A549 (cell line): ENCODE data around the gene SRCIN1. TPM values are rescaled to one million over a fixed set of nuclear protein-coding genes. Genes with fewer than 3 reads are reported as not detected.
A peak's percentile ranks its signal among the peaks of the same experiment; 100 is the strongest.

ENCODE experiments used
- ATAC-seq, 2 experiments: fragments of 200-7000 bp in 1 of 2; fragments of >200 bp in 1 of 2; cut with Nextera tagmentation in 1 of 2; cut with Tn5 transposase in 1 of 2; 3 replicates each; pipeline versions ENCODE4 v1.8.0 to v1.9.1; 2018 to 2020; ENCODE audit warnings: mild to moderate bottlenecking in 1 of 2, moderate library complexity in 1 of 2
- CTCF ChIA-PET: fragments of 300-600 bp; sonication (Branson Sonifier 250); formaldehyde crosslinking; extraction: SDS; loops from one replicate; lab custom pipeline; 2021; ENCODE audit warnings: antibody characterized with exemption, inconsistent platforms; lab: Yijun Ruan, JAX
- POLR2A ChIA-PET: fragments of 350-600 bp; formaldehyde crosslinking; extraction: SDS; loops from one replicate; lab custom pipeline; 2021; ENCODE audit warnings: antibody characterized with exemption, inconsistent platforms; lab: Yijun Ruan, JAX
- DNase-seq, 2 experiments: peaks; one replicate each; pipeline versions ENCODE4 v3.0.0 to v3.0.0-alpha.2; 2011 to 2016; ENCODE audit warnings: low read depth in 1 of 2, low spot score in 1 of 2
- FAIRE-seq: peaks from 2 replicates; lab custom pipeline; 2011; peaks lifted over from hg19 to GRCh38; lab: Jason Lieb, UNC
- H3K27ac ChIP-seq, 2 experiments: fragments of >200 bp; sonication (Bioruptor Twin); formaldehyde crosslinking; 3 replicates each; pipeline ENCODE4 v1.5.1; 2016 to 2017
- H3K4me1 ChIP-seq: fragments of >200 bp; sonication (Bioruptor Twin); formaldehyde crosslinking; 3 replicates; pipeline ENCODE4 v1.6.1; 2016
- H3K4me2 ChIP-seq: fragments of >200 bp; sonication (Bioruptor Twin); formaldehyde crosslinking; 3 replicates; pipeline ENCODE4 v1.6.1; 2016
- H3K4me3 ChIP-seq: fragments of >200 bp; sonication (Bioruptor Twin); formaldehyde crosslinking; 3 replicates; pipeline ENCODE4 v1.5.1; 2016
- H3K9me3 ChIP-seq: fragments of >200 bp; sonication (Bioruptor Twin); formaldehyde crosslinking; 3 replicates; pipeline ENCODE4 v1.6.1; 2016
- BCL3 ChIP-seq: fragments of >200 bp; sonication (Bioruptor Twin); formaldehyde crosslinking; IDR thresholded peaks from 3 replicates; pipeline ENCODE4 v1.6.1; 2016
- CBX2 ChIP-seq: fragments of 200-600 bp; sonication (generic); IDR thresholded peaks from 2 replicates; pipeline ENCODE4 v1.6.1; 2016; ENCODE audit warnings: low read depth, mild to moderate bottlenecking, borderline replicate concordance
- CBX8 ChIP-seq: fragments of 200-600 bp; sonication (generic); IDR thresholded peaks from 2 replicates; pipeline ENCODE4 v1.6.1; 2016
- CHD2 ChIP-seq: fragments of 150-350 bp; IDR thresholded peaks from 2 replicates; pipeline ENCODE4 v1.6.1; 2014; ENCODE audit warnings: low read length; ENCODE audit not compliant: partially characterized antibody
- CTCF ChIP-seq: fragments of >200 bp; sonication (Bioruptor Twin); formaldehyde crosslinking; IDR thresholded peaks from 3 replicates; pipeline ENCODE4 v1.5.1; 2016
- EP300 ChIP-seq, 2 experiments: fragments of >200 bp; sonication (Bioruptor Twin); formaldehyde crosslinking; IDR thresholded peaks; 2 replicates in 1 of 2; 3 replicates in 1 of 2; pipeline ENCODE4 v1.6.1; 2016 to 2017
- ESRRA ChIP-seq: fragments of 150-350 bp; IDR thresholded peaks from 2 replicates; pipeline ENCODE4 v1.6.1; 2014; ENCODE audit warnings: mild to moderate bottlenecking, low read length, borderline replicate concordance
- FOSB ChIP-seq: fragments of 250-450 bp; sonication (Bioruptor Pico); IDR thresholded peaks from 2 replicates; pipeline ENCODE4 v1.5.0; 2020; ENCODE audit warnings: mild to moderate bottlenecking, moderate library complexity
- FOSL2 ChIP-seq, 2 experiments: fragments of 450-650 bp in 1 of 2; fragments of >200 bp in 1 of 2; sonication (Bioruptor Twin) in 1 of 2; formaldehyde crosslinking; IDR thresholded peaks; 2 replicates each; pipeline versions ENCODE4 v1.5.0 to v1.6.1; 2016 to 2020; ENCODE audit warnings: mild to moderate bottlenecking in 1 of 2, moderate library complexity in 1 of 2
- FOXS1 ChIP-seq: fragments of 250-450 bp; sonication (Bioruptor Pico); IDR thresholded peaks from 2 replicates; pipeline ENCODE4 v1.5.0; 2020; ENCODE audit warnings: mild to moderate bottlenecking, moderate library complexity
- HDAC2 ChIP-seq: fragments of 200-600 bp; sonication (generic); IDR thresholded peaks from 2 replicates; pipeline ENCODE4 v1.6.1; 2016
- HOXA7 ChIP-seq: fragments of 250-450 bp; sonication (Bioruptor Pico); IDR thresholded peaks from 2 replicates; pipeline ENCODE4 v1.5.0; 2020; ENCODE audit warnings: mild to moderate bottlenecking, moderate library complexity
- JUNB ChIP-seq: fragments of >200 bp; sonication (Bioruptor Twin); formaldehyde crosslinking; IDR thresholded peaks from 2 replicates; pipeline ENCODE4 v1.6.1; 2016
- KDM1A ChIP-seq: fragments of 200-600 bp; sonication (generic); IDR thresholded peaks from 2 replicates; pipeline ENCODE4 v1.6.1; 2016; ENCODE audit warnings: low read depth, mild to moderate bottlenecking
- KDM5A ChIP-seq: fragments of 200-600 bp; sonication (generic); IDR thresholded peaks from 2 replicates; pipeline ENCODE4 v1.6.1; 2016; ENCODE audit warnings: antibody characterized with exemption, mild to moderate bottlenecking
- MYC ChIP-seq: IDR thresholded peaks from 2 replicates; pipeline ENCODE4 v1.6.1; 2012; ENCODE audit warnings: mild to moderate bottlenecking, inconsistent platforms, low read length, improper control_type of control experiment, borderline replicate concordance
- PHF8 ChIP-seq: fragments of 200-600 bp; sonication (generic); IDR thresholded peaks from 2 replicates; pipeline ENCODE4 v1.6.1; 2016; ENCODE audit warnings: low read depth, mild to moderate bottlenecking, antibody characterized with exemption, moderate library complexity, borderline replicate concordance
- POLR2AphosphoS2 ChIP-seq: conservative IDR thresholded peaks from 2 replicates; pipeline ENCODE4 v1.6.1; 2012; ENCODE audit warnings: low read length, improper control_type of control experiment, inconsistent platforms
- RAD21 ChIP-seq, 2 experiments: fragments of >200 bp in 1 of 2; sonication (Bioruptor Twin) in 1 of 2; formaldehyde crosslinking in 1 of 2; IDR thresholded peaks in 1 of 2; conservative IDR thresholded peaks in 1 of 2; 2 replicates in 1 of 2; 3 replicates in 1 of 2; pipeline ENCODE4 v1.6.1; 2012 to 2018; ENCODE audit warnings: inconsistent platforms in 1 of 2
- RARB ChIP-seq: fragments of 250-450 bp; sonication (Bioruptor Pico); IDR thresholded peaks from 2 replicates; pipeline ENCODE4 v1.8.0; 2021; ENCODE audit warnings: mild to moderate bottlenecking, moderate library complexity
- TFCP2L1 ChIP-seq: fragments of 250-450 bp; sonication (Bioruptor Pico); IDR thresholded peaks from 2 replicates; pipeline ENCODE4 v1.5.0; 2021; ENCODE audit warnings: mild to moderate bottlenecking
- TP53 ChIP-seq: fragments of 250-450 bp; sonication (Bioruptor Pico); IDR thresholded peaks from 2 replicates; pipeline ENCODE4 v1.5.0; 2021; ENCODE audit warnings: mild to moderate bottlenecking, moderate library complexity
- ZFP36 ChIP-seq: fragments of 450-650 bp; IDR thresholded peaks from 2 replicates; pipeline ENCODE4 v1.6.1; 2014; ENCODE audit warnings: borderline replicate concordance; ENCODE audit not compliant: partially characterized antibody
- ZNF302 ChIP-seq: fragments of 250-450 bp; sonication (Bioruptor Pico); IDR thresholded peaks from 2 replicates; pipeline ENCODE4 v1.9.0; 2021; ENCODE audit warnings: inconsistent platforms, mild to moderate bottlenecking, moderate library complexity
- ZSCAN20 ChIP-seq: fragments of 250-450 bp; sonication (Bioruptor Pico); IDR thresholded peaks from 2 replicates; pipeline ENCODE4 v1.8.0; 2022; ENCODE audit warnings: mild to moderate bottlenecking, moderate library complexity
- WGBS: methylation state at CpG from one replicate; pipeline ENCODE4 v1.1.6; 2017; ENCODE audit errors: missing lambda C conversion rate; 5-methylcytosine and 5-hydroxymethylcytosine counted together
- polyA plus RNA-seq, 4 experiments: library from polyadenylated mRNA; depleted of rRNA in 3 of 4; stranded (reverse); fragments of >200 nt; fragmentation: RNase III in 1 of 4; extraction: RNeasy Plus Mini Kit Qiagen cat#74134 plus additional on column Dnase treatment in 1 of 4; gene quantifications; 2 replicates in 3 of 4; 3 replicates in 1 of 4; pipeline ENCODE4 v1.2.3, GENCODE V29; 2011 to 2017

Gene SRCIN1
- polyA plus RNA-seq, 2 of the 4 experiments (the other 2 are of a cell fraction) = 1.4 to 2.1 TPM

GRCh38 chr17:38577244-38577643 lies 28.5 kb downstream of the SRCIN1 start:
- Histone ChIP-seq H3K27ac (no peak overlapping the region), H3K4me2 (no peak overlapping the region), H3K4me3 (no peak overlapping the region), H3K4me1 (peaks cover 14% of the 10 kb centered on the region), H3K9me3 (no peaks in the 10 kb centered on the region)
- ChIA-PET POLR2A (no interaction called here), CTCF (interaction anchor here (0.5 to 5.2 kb wide), 12 partner anchors 8 to 90 kb away, joined by 3 to 82 read pairs (median 5); partner anchors contain the start of gene SRCIN1)
- TF ChIP-seq CTCF (no peak), HOXA7 (CRISPR knock-in tag) (no peak)
- DNase-seq = peak in 1 of 2 experiments; percentile 45
- WGBS = 52% methylated on average over 3 of the region's 3 CpGs
- ATAC-seq = peak; percentile 35 to 55; a peak in 4 of 6 replicates
- FAIRE-seq = no peak

GRCh38 chr17:38575781-38576180 lies 30.0 kb downstream of the SRCIN1 start:
- CTCF ChIA-PET = interaction anchor here (0.7 to 5.2 kb wide), 10 partner anchors 9 to 101 kb away, joined by 3 to 82 read pairs (median 6); no protein-coding TSS in a partner anchor
- no peak for TF ChIP-seq FOSL2 (IDR thresholded peaks at IDR 0.05)
- TF ChIP-seq FOSL2 (CRISPR knock-in tag; IDR thresholded peaks at IDR 0.05) = no peak
- no peak for TF ChIP-seq FOXS1 (CRISPR knock-in tag)
- no peak for TF ChIP-seq POLR2AphosphoS2
- TF ChIP-seq RARB (CRISPR knock-in tag) = no peak
- no peak for TF ChIP-seq RAD21 (conservative IDR thresholded peaks at IDR 0.05 in 1 of 2, IDR thresholded peaks at IDR 0.05 in 1 of 2)
- no peak for TF ChIP-seq BCL3
- no peak for TF ChIP-seq HDAC2
- no peak for TF ChIP-seq FOSB (CRISPR knock-in tag)
- TF ChIP-seq CBX8 = no peak
- no peak for TF ChIP-seq JUNB
- TF ChIP-seq ZFP36 = no peak
- no peak for TF ChIP-seq MYC
- Histone ChIP-seq H3K9me3 (no peaks in the 10 kb centered on the region), H3K27ac (no peak overlapping the region), H3K4me2 (no peak overlapping the region), H3K4me3 (no peak overlapping the region), H3K4me1 (peaks cover 20% of the 10 kb centered on the region)
- 59% methylated on average over 5 of the region's 5 CpGs for WGBS
- ATAC-seq = no peak
- no peak for FAIRE-seq
- DNase-seq = no peak
- POLR2A ChIA-PET = no interaction called here

- CTCF ChIA-PET = interaction anchor here (0.7 to 5.2 kb wide), 10 partner anchors 10 to 151 kb away, joined by 3 to 82 read pairs (median 4); no protein-coding TSS in a partner anchor
- H3K9me3 ChIP-seq = no peaks in the 10 kb centered on the region
- DNase-seq (no peak), FAIRE-seq (no peak), ATAC-seq (no peak)
- H3K4me3 ChIP-seq = no peak overlapping the region
- peaks cover 15% of the 10 kb centered on the region for H3K4me1 ChIP-seq
- no peak overlapping the region for H3K4me2 ChIP-seq
- H3K27ac ChIP-seq = no peak overlapping the region
- TF ChIP-seq CBX2 = no peak
- no peak for TF ChIP-seq KDM1A
- no peak for TF ChIP-seq TFCP2L1 (CRISPR knock-in tag)
- no peak for TF ChIP-seq PHF8
- TF ChIP-seq TP53 (CRISPR knock-in tag) = no peak
- TF ChIP-seq CHD2 = no peak
- no peak for TF ChIP-seq ESRRA
- TF ChIP-seq ZSCAN20 (CRISPR knock-in tag) = no peak
- TF ChIP-seq HOXA7 (CRISPR knock-in tag) = no peak
- no peak for TF ChIP-seq ZNF302 (CRISPR knock-in tag)
- TF ChIP-seq KDM5A = no peak
- no peak for TF ChIP-seq EP300 (IDR thresholded peaks at IDR 0.05)
- TF ChIP-seq, all 56 proteins: peak for 0
- 74% methylated on average over 13 of the region's 13 CpGs for WGBS
- POLR2A ChIA-PET = no interaction called here
Observed at GRCh38 chr17:38574712-38575111, 31.0 kb downstream of the SRCIN1 start.
